GM21576 (cell line): ENCODE measurements around the gene PARP14.
A peak's percentile ranks its signal among the peaks of the same experiment; 100 is the strongest.
"Not testable (repeated sequence)": the region's sequence is repeated elsewhere in the genome, so short reads cannot be mapped to it uniquely, and the experiment has no call there.

Experiments used
- ATAC-seq: cut with Tn5 transposase; IDR thresholded peaks from one replicate; pipeline ENCODE4 v1.9.1; 2021; ENCODE audit warnings: mild to moderate bottlenecking, moderate library complexity; ENCODE audit not compliant: unreplicated experiment

The PARP14 gene

DNA sequence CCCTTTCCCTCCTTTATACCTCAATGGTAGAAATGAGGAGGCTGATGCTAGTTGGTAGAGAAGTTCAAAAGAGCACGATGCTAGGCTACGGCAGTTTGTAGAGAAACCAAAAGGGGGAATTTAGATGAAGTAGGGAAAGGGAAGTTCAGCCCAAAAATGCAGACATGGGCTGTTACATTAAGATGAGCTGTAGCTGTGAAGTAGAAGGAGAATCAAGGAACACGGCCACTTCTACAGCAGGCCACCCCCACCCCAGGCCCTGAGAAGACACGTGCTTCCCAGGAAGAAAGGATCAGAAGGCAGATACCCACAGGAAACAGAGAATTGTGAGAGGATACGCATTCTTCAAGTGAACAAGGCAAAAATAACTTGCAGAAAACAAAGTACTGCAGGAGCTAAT is 2.1 kb upstream of the PARP14 start:
- ATAC-seq: no peak

DNA sequence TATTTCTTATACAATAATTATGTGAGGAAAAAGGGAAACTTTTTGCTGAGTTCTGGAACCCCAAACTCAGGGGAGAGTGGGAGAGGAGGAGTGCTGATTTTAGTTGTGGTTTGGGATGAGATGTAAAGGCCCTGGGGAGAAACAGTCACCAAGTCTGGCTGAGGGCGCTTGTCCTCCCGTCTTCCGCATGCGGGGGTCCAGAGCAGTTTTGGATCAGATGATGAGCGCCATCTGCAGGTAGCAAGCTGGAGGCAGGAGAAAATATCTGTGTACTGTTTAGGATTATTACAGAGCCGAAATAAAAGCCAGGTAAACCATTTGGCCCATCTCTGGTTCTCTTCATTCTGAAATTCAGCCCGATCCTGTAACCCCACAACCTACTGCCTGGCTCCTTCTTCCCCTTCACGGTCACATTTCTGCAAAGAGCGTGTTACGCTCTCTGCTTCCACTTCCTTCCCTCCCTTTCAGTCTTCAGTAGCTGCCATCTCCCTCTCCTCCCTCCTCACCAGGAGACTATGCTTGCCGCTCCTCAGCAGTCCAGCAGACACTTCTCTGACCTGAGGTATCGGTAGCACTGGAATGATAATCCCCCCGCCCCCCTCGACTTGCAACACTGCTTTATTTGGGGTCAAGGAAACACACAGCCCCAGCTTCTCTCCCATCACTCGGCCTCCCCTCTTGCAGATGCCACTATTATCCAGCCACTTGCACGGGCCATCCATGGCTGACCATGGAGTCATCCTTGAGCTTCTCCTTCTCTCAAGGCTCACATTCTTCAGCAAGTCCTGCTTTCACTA is 1.4 kb upstream of the PARP14 start:
- ATAC-seq: peak; percentile 35

DNA sequence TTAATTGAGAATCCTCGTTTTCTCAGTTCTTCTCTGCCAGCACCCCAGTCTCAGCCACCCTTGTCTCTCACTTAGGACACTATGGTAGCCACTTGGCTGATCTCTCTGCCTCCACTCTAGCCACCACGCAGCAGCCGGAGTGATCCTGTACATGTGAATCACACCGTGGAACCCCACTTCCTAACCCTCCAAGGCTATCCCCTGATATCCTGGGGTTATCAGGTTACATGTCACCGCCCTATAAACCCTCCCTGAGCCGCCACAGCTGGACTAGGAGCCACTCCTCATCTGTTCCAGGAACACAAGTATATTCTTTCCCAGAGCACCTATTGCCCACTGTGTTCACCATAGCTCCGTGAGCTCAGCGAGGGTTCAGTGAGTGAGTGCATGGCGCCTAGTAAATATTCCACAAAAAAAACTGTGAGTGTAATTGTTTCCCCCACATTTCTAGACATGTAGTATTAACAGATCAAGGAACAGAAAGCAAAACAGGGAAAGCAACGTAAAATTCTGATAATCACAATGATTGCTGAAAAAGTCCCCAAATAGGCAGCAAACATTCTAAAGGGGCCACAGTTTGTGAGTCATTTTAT is 661 bp upstream of the PARP14 start:
- peak; percentile 20 for ATAC-seq

DNA sequence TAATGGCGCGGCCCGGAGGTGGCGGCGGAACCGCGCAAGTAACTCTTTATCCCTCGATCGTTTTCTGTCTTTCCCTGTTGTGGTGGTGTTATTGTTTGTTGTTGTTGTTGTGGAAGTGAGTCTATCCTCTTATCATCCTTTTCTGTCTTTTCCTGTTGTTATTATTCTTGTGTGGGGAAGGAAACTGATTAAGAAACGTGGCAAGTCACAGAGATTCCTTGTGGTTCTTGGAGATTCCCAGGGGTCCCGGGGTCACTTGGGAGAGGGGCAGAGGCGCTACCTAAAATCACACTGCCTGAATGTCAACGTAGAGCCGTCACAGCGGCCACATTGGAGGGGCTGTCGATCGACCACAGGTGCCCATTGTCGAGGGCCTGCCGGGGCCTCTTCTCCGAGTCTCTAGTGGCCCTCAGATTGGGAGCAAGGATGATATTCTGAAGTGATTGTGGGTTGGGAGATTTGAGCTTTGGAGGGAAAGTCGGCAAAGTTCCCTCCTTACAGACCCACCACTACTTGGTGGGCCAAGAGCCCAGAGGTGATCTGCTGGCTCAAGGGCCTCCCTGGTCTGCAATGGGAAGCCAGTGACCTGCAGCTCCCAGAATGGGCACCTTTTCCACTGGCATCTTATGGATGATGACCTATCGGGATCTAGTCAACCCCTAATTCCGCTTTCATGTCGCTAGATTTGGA is 790 bp downstream of the PARP14 start:
- ATAC-seq: no peak

DNA sequence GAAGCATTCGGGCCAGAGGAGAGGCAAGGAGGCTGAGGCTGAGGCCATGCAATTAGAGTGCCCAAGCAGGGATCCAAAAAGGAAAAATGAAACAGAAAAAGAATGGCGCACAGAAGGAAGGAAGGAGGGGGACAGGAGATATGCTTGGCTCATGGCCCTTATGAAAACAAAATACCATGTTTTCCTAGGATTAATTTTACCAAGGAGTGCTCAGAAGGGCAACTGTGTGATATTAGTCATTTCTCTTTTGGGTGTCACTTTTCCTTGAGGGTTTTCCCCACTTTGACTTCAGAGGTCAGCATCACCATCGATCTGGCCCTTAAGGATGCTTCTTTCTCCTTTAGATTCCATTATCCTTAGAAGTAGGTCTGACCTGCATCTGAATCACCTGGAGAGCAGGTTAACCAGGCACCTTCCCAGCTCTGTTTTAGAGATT is 1.4 kb downstream of the PARP14 start:
- ATAC-seq: no peak

DNA sequence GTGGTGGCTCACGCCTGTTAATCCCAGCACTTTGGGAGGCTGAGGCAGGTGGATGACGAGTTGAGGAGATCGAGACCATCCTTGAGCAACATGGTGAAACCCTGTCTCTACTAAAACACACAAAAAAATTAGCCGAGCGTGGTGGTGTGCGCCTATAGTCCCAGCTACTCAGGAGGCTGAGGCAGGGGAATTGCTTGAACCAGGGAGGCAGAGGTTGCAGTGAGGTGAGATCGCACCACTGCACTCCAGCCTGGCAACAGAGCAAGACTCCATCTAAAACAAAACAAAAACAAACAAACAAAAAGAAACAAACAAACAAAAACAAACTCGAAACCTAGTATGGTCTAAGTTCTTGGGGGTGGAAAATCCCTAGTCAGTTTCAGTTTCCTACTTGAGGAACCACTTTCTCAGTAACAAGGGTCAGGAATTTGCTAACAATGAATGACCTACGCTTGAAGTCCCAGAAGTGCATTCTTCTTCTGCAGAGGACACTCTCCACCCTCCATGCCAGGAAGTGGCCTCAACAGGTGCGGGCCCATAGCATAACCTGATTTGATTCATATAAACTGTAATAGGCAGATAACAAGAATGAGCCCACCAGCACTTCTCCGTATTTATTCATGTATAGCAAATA is 2.3 kb downstream of the PARP14 start:
- ATAC-seq: not testable (repeated sequence)

DNA sequence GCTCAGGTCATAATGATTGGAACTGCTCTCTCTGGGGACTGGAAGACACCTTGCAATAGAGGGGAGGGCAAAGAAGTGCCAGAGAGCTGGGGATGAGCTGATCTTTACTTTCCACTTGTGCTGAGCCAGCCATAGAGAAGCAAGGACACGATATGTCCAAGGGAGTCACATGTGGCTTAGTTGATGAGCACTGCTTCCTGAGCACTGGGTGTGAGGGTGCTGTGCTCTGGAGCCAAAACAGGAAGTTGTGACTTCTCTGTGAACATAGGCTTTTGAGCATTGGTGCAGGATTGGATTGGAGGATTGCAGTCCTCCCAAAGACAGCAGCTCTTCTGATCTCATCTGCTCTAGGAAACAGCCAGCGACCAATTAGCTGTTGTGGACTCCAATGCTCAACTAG is 6.7 kb downstream of the PARP14 start:
- ATAC-seq: no peak

DNA sequence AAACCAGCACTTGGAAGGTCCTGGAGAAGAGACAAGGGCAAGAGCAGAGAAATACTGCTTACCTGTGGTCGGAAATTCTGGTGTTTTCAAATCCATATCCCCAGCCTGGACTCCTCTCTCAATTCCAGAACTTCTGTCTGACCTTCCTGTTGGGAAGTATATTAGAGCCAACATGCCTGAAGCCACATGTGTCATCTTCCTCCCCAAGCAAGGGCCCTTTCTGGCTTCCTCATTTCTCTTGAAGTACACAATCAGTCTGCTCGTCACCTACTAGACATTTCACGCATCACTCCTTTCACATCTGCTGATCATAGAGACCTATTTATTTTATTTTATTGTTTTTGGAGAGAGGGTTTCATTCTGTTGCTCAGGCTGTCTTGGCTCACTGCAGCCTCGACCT is 8.4 kb downstream of the PARP14 start:
- ATAC-seq: no peak

DNA sequence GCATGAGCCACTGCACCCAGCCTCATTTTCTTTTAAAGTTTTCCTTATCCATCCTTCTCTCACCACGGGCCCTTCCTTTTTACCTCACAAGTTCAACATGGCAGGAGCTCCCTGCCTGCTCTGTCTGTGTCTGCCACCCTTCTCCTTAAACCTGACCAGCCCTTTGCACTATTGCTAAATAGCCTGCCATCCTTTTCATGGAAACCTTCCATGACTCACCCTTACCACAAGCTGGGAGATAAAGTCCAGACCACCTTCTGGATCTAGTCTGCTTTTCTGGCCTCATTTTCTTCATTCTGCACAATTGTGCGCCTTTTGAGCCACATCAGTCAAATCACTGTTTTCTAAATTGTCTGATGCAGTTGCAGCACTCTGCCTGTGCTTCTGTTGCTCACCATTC is 8.9 kb downstream of the PARP14 start:
- ATAC-seq: no peak

DNA sequence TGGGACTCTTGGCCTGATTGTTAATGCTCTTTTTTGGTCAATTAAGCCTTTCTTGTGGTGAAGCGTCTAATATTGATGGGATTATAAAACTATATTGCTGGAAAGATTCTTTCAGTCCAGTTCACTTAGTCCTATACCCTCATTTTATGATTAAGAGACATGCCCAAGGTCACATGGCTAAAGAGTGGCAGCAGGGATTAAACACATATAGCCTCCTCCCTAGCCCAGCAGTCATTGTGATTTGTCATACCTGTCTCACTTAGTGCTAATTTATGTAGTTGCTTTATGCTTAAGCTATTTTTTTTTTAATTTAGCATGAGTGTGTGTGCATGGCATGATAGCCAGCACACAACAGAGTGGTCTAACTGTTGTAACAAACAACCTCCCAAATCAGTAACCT is 9.5 kb downstream of the PARP14 start:
- ATAC-seq: no peak

DNA sequence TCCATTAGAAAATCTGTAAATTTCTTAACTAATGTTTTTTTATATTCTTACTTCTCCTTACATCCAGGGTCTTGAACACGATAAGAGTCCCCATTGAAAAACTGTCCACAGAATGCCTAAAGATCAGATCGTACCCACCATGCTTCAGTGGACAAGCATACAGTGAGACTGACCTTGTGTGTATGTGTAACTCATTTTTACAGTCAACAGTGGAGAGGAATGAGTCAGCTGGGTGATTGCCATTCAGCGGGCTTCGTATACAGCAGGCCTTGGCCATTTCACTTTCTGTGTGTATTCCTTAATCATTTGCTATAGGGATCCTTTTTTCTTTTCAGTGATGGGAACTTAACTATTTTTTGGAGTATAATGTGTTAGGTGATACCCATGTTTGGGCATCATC is 10.6 kb downstream of the PARP14 start:
- peak; percentile 56 for ATAC-seq

DNA sequence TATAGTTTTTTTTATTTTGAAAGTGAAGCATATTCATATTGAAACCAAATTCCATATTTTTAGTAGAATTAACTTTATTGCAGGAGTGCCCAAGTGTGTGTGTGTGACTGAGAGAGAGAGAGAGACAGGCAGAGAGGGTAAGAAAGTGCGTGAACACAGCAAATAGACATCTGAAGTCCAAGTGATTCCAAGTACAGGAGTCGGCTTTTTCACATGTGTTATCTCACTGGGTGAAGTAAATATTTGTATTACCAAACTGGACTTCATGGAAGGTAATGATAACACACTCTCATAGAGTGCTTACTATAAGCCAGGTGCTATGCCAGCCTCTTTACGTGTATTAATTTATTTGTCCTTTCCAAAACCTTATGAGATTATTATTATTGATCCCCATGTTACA is 12.0 kb downstream of the PARP14 start:
- no peak for ATAC-seq

DNA sequence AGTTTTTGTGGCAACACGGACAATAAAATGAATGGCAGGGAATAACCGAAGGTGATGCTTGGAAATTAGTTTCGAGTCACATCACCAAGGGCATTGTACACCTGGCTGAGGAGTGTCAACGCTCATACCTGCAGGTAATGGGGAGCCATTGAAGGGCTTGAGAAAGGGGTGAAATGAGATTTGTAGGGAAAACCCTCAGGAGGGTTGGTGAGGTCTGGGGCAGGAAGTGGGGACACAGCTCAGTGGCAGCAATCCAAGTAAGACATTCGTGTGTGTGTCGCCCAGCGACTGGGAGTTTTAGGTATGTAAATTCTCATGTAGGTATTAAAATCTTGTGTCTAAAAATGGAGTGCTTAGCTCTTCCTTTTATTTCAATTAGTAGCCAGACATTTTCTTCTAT is 14.3 kb downstream of the PARP14 start:
- no peak for ATAC-seq

DNA sequence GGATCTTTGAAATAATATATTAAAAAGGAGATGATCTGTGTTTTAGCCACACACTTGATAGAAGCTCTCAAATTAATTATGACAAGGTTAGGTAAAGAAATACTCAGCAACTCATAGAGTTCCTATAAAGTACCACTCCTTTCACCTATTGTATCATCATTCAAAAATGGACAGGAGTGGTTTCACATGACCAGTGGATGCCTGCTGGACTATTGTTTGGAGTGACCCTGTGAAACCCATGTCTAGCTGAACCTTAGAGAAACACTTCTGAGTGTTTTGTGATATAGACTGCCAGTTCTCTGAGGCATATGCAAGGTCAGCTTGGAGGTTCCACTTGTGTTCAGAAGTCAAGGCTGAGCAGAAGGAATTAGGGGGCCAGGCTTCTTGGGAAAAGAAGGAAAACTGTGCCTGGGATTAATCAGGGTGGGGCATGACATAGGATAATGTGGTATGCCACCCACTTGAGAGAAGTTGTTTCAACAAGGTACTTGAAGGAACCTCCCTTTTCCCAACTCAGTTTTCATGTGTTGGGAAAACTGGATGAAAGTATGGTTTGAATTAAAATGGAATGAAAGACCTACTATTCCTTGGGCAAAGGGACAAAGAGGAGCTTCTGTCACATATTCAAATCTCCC is 15.4 kb downstream of the PARP14 start:
- no peak for ATAC-seq

DNA sequence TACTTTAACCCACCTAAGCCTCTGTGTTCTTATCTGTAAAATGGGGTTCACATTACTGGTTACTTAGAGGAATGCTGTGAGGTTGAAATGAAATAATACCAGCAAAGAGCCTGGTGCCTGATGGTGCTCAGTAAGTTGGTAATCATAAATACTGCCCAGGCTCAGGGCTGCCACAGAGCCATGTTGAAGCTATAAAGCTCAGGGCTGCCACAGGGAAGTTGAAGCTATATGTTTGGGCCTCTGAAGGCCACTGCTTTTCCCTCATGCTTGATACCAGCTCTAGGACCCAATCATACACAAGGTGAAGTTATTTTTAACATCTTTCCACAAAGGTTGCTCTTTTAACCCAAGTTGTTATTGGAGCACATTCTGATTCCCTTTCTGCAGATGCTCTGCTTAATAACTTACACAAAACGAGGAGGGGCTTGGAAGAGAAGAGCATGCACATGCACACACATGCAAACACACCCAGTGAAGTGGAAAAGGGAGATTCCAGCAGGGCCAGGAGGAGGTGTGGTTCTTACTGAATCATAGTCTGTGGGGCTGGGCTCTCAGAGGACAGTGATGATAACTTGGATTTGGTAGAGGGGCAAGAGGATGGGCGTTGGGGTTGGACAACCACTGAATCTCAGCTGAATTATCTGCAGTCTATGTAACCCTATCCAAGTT is 17.4 kb downstream of the PARP14 start:
- peak; percentile 58 for ATAC-seq

DNA sequence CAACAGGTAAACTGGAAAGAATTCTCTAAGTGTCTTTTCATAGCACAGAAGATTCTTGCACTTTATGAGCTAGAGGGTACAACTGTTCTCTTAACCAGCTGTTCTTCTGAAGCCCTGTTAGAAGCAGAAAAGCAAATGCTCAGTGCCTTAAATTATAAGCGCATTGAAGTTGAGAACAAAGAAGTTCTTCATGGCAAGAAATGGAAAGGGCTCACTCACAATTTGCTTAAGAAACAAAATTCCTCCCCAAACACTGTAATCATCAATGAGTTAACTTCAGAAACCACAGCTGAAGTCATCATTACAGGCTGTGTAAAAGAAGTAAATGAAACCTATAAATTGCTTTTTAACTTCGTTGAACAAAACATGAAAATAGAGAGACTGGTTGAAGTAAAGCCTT is 19.6 kb downstream of the PARP14 start:
- ATAC-seq: no peak

DNA sequence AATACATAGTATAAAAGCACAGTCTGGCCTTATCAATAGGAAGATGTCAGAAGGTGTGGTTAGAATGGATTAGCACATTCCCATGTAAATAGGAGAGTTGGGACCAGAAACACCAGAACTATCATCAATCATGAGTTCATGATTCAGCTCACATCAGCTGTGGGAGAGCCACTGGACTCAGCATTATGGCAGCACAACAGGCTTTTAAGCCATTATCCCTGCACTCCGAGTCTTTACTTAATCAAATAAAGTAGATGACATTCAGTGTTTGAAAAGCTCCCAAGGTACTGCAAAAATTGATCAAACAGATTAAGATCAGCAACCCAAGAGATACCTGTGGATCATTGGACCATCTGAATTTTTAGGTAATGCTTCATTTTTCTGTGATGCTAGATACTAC is 24.7 kb downstream of the PARP14 start:
- ATAC-seq: no peak

DNA sequence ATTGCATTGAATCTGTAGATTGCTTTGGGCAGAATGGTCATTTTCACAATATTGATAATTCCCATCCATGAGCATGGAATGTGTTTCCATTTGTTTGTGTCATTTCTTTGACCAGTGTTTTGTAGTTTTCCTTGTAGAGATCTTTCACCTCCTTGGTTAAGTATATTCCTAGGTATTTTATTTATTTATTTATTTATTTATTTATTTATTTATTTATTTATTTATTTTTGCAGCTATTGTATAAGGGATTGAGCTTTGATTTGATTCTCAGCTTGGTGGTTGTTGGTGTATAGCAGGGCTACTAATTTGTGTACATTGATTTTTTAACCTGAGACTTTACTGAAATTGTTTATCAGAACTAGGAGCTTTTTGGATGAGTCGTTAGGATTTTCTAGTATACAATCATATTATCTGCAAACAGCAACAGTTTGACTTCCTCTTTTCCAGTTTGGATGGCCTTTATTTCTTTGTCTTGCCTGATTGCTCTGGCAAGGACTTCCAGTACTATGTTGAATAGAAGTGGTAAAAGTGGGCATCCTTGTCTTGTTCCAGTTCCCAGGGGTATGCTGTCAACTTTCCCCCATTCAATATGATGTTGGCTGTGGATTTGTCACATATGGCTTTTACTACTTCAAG is 30.1 kb downstream of the PARP14 start:
- ATAC-seq: not testable (repeated sequence)

DNA sequence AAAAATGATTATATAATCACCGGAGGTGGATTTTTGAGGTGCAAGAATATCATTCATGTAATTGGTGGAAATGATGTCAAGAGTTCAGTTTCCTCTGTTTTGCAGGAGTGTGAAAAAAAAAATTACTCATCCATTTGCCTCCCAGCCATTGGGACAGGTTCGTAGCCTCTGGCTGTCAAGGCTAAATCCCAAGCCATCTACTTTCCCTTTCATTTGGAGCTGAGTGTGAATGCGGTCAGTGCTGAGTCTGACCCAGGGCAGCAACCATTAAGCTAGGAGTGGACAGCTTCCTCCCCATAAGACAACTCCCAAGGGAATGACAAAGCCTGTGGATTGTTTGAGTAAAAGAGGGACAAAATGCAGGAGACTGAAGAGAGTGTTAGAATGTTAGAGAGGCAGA is 33.6 kb downstream of the PARP14 start:
- no peak for ATAC-seq

DNA sequence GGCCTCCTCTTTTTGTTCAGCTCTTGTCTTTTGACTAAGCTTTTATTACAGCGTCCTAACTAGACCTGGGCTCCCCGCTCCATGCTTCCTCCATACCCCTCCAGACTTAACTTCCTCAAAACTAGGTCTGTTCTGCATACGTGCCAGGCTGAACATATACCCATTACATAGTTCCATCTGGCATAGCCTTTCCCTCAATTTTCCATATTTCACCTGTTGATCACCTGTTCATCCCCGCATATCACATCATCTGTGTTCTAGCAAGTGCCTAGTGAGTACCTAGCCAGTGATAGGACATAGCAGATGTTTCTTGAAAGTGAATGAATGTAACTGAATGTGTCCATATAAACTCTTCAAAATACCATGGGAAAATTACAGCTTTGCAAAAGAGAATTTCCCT is 36.0 kb downstream of the PARP14 start:
- ATAC-seq: no peak
